Caco-2 (cell line): ENCODE results near the gene DGCR2. TPM values are rescaled to one million over a fixed set of nuclear protein-coding genes. Genes with fewer than 3 reads are reported as not detected.

Experiments
- BruUV-seq: library from RNA; stranded (reverse); fragments of 400-500 nt; replicated peaks from 2 replicates; lab custom pipeline; 2021; lab: Mats Ljungman, UMichigan
- CTCF ChIA-PET: fragments of 300-600 bp; sonication (Branson Sonifier 250); formaldehyde crosslinking; loops from one replicate; lab custom pipeline; 2022; ENCODE audit warnings: antibody characterized with exemption; lab: Charles Lee
- POLR2A ChIA-PET: fragments of 300-600 bp; sonication (Branson Sonifier 250); formaldehyde crosslinking; loops from one replicate; lab custom pipeline; 2022; ENCODE audit warnings: antibody characterized with exemption; lab: Charles Lee
- DNase-seq, 2 experiments: peaks; one replicate each; pipeline versions ENCODE4 v3.0.0 to v3.0.0-alpha.2; 2020 to 2022
- H3K27me3 ChIP-seq: replicated peaks from 2 replicates; pipeline ENCODE4 v1.6.0; 2011; ENCODE audit warnings: low read length; ENCODE audit not compliant: control insufficient read depth, insufficient read depth
- H3K36me3 ChIP-seq: 2 replicates; pipeline ENCODE4 v1.5.1; 2011; ENCODE audit warnings: low read length; ENCODE audit not compliant: control insufficient read depth, insufficient read depth
- H3K4me1 ChIP-seq: fragments of 250-450 bp; sonication (Bioruptor Pico); 2 replicates; pipeline ENCODE4 v1.5.1; 2020; ENCODE audit warnings: mild to moderate bottlenecking
- H3K4me3 ChIP-seq: 2 replicates; pipeline ENCODE4 v1.5.1; 2011; ENCODE audit warnings: low read depth, mild to moderate bottlenecking, control low read depth, low read length
- H3K9me3 ChIP-seq: fragments of 250-450 bp; sonication (Bioruptor Pico); 2 replicates; pipeline ENCODE4 v1.5.1; 2020; ENCODE audit warnings: mild to moderate bottlenecking, moderate library complexity
- H3K27ac Mint-ChIP-seq: one replicate; pipeline ENCODE4 v1.8.0; 2022; ENCODE audit warnings: mixed read lengths; ENCODE audit not compliant: unreplicated experiment
- H3K27me3 Mint-ChIP-seq: one replicate; pipeline ENCODE4 v1.8.0; 2022; ENCODE audit warnings: mixed read lengths; ENCODE audit not compliant: insufficient read depth, unreplicated experiment
- H3K36me3 Mint-ChIP-seq: one replicate; pipeline ENCODE4 v1.8.0; 2022; ENCODE audit warnings: mild to moderate bottlenecking, mixed read lengths; ENCODE audit not compliant: insufficient read depth, unreplicated experiment
- H3K4me1 Mint-ChIP-seq: one replicate; pipeline ENCODE4 v1.8.0; 2022; ENCODE audit warnings: low read depth, mixed read lengths; ENCODE audit not compliant: unreplicated experiment
- H3K4me3 Mint-ChIP-seq: one replicate; pipeline ENCODE4 v1.8.0; 2022; ENCODE audit warnings: mild to moderate bottlenecking, moderate library complexity, mixed read lengths; ENCODE audit not compliant: unreplicated experiment
- H3K9me3 Mint-ChIP-seq: one replicate; pipeline ENCODE4 v1.8.0; 2022; ENCODE audit warnings: mixed read lengths; ENCODE audit not compliant: unreplicated experiment
- CTCF ChIP-seq, 2 experiments: fragments of 200-600 bp in 1 of 2; IDR thresholded peaks; 1 replicate in 1 of 2; 2 replicates in 1 of 2; pipeline versions ENCODE4 v1.5.1 to v1.8.0; 2011 to 2022; ENCODE audit warnings: antibody characterized with exemption in 1 of 2, control low read depth in 1 of 2, inconsistent platforms in 1 of 2, low read depth in 1 of 2, low read length in 1 of 2, mild to moderate bottlenecking in 1 of 2, moderate library complexity in 1 of 2; ENCODE audit not compliant: insufficient read depth in 1 of 2, severe bottlenecking in 1 of 2, unreplicated experiment in 1 of 2
- intact Hi-C: fragments of 100-400 bp; cut with micrococcal nuclease; formaldehyde crosslinking; loops from one replicate; pipeline ENCODE4 v1.10.0; 2022; ENCODE audit not compliant: unreplicated experiment
- total RNA-seq: library from RNA; stranded (reverse); gene quantifications from 2 replicates; pipeline ENCODE4 v1.2.3, GENCODE V29; 2022

The DGCR2 gene
- total RNA-seq, 1 experiment from 2014 or later, result 67.9 TPM

DNA sequence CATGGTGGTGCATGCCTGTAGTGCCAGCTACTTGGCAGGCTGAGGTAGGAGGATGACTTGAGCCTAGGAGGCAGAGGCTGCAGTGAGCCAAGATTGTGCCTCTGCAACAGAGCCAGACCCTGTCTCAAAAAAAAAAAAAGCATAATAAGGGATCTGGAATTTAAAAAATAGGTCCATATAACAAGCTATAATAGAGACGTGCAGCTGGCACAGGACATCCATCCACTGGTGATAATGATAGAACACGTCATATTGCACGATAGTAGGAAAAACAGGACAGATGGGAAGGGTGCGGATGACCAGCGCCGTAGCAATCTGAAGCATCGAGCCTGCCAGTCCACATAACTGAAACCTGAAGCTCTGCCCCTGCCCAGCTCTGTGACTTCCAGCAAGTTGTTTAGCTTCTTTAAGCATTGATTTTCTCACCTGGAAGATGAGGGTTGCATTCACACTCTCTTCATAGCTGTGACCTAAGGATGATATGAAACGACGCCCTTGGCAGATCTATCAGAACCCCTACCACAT lies 125.8 kb downstream of the DGCR2 start:
- Mint-ChIP-seq H3K4me3 (no peak overlapping the region), H3K27me3 (no peaks in the 10 kb centered on the region), H3K36me3 (no peaks in the 10 kb centered on the region), H3K9me3 (no peaks in the 10 kb centered on the region), H3K27ac (no peak overlapping the region), H3K4me1 (peaks cover 18% of the 10 kb centered on the region)
- peaks cover 19% of the 10 kb centered on the region for H3K4me1 ChIP-seq
- DNase-seq, result no peak
- ChIA-PET POLR2A (no interaction called here), CTCF (no interaction called here)
- H3K9me3 ChIP-seq, result no peaks in the 10 kb centered on the region
- H3K36me3 ChIP-seq, result no peaks in the 10 kb centered on the region
- BruUV-seq, result TSS peak; percentile 27
- no peak overlapping the region for H3K4me3 ChIP-seq
- no peak for TF ChIP-seq CTCF (IDR thresholded peaks at IDR 0.05; ENCODE audit: insufficient read depth in 1 of 2, low read depth in 1 of 2, low read length in 1 of 2, severe bottlenecking in 1 of 2, unreplicated experiment in 1 of 2)
- H3K27me3 ChIP-seq, result no peaks in the 10 kb centered on the region
- intact Hi-C loops, result no loop called here

GRCh38 chr22:18995327-18995711 lies 126.9 kb downstream of the DGCR2 start:
- Histone ChIP-seq H3K9me3 (no peaks in the 10 kb centered on the region), H3K4me3 (no peak overlapping the region), H3K27me3 (no peaks in the 10 kb centered on the region), H3K4me1 (peaks cover 19% of the 10 kb centered on the region), H3K36me3 (no peaks in the 10 kb centered on the region)
- no TSS peak for BruUV-seq
- no peaks in the 10 kb centered on the region for H3K36me3 Mint-ChIP-seq
- TF ChIP-seq CTCF (IDR thresholded peaks at IDR 0.05; ENCODE audit: insufficient read depth in 1 of 2, low read depth in 1 of 2, low read length in 1 of 2, severe bottlenecking in 1 of 2, unreplicated experiment in 1 of 2), result no peak
- no peaks in the 10 kb centered on the region for H3K9me3 Mint-ChIP-seq
- no peaks in the 10 kb centered on the region for H3K27me3 Mint-ChIP-seq
- POLR2A ChIA-PET, result no interaction called here
- DNase-seq, result no peak
- peaks cover 18% of the 10 kb centered on the region for H3K4me1 Mint-ChIP-seq
- peak overlapping the region; percentile 86 for H3K27ac Mint-ChIP-seq
- intact Hi-C loops, result no loop called here
- peak overlapping the region; percentile 50 for H3K4me3 Mint-ChIP-seq
- CTCF ChIA-PET, result no interaction called here

- Mint-ChIP-seq H3K36me3 (no peaks in the 10 kb centered on the region), H3K9me3 (no peaks in the 10 kb centered on the region), H3K27ac (peak overlapping the region; percentile 86), H3K4me1 (peaks cover 18% of the 10 kb centered on the region), H3K4me3 (peak overlapping the region; percentile 50), H3K27me3 (no peaks in the 10 kb centered on the region)
- POLR2A ChIA-PET, result no interaction called here
- intact Hi-C loops, result no loop called here
- Histone ChIP-seq H3K27me3 (no peaks in the 10 kb centered on the region), H3K4me1 (peaks cover 19% of the 10 kb centered on the region), H3K9me3 (no peaks in the 10 kb centered on the region), H3K36me3 (no peaks in the 10 kb centered on the region), H3K4me3 (no peak overlapping the region; the same call in 1 of the 2 replicates)
- CTCF ChIA-PET, result no interaction called here
- no TSS peak for BruUV-seq
- no peak for TF ChIP-seq CTCF (IDR thresholded peaks at IDR 0.05; ENCODE audit: insufficient read depth in 1 of 2, low read depth in 1 of 2, low read length in 1 of 2, severe bottlenecking in 1 of 2, unreplicated experiment in 1 of 2)
- peak; percentile 85 to 90 for DNase-seq
These were observed 127.4 kb downstream of the DGCR2 start for GRCh38 chr22:18994701-18995326.
